T-helper 17 cell (primary cell): ENCODE results near the gene ZNF695. TPM values are rescaled to one million over a fixed set of nuclear protein-coding genes. Genes with fewer than 3 reads are reported as not detected.

ENCODE experiments used
- total RNA-seq, 4 donors: library from RNA in 2 of 4; stranded (reverse) in 2 of 4; gene quantifications; one replicate each; pipeline ENCODE4 v1.2.3 and lab custom pipeline; 2022 to 2026

The ZNF695 gene
- total RNA-seq, 2 donors from 2014 or later, result not detected

Other genes starting within 250 kb of the ZNF695 start
- 10 to 100 TPM; 63.0 to 77.9 TPM for gene AHCTF1, start 76.1 kb downstream of the ZNF695 start, total RNA-seq
- gene ZNF670, start 70.8 kb upstream of the ZNF695 start, total RNA-seq, result under 1 TPM; 0.26 to 0.40 TPM
- 10 to 100 TPM in 1 of 2 donors, 1 to 10 TPM in 1; 8.4 to 11.6 TPM for gene ZNF669, start 96.3 kb upstream of the ZNF695 start, total RNA-seq
- 10 to 100 TPM; 12.0 to 16.7 TPM for gene ZNF124, start 164.0 kb upstream of the ZNF695 start, total RNA-seq
- gene VN1R5, start 248.0 kb upstream of the ZNF695 start, total RNA-seq, result not detected